Mucosa of gallbladder (tissue), 1 donor: ENCODE measurements around the gene SLC10A7. TPM values are rescaled to one million over a fixed set of nuclear protein-coding genes. Genes with fewer than 3 reads are reported as not detected.

Source experiments
- DNase-seq: peaks from one replicate; pipeline ENCODE4 v3.0.0-alpha.2; 2020; ENCODE audit warnings: low spot score
- total RNA-seq: library from RNA; stranded (reverse); gene quantifications from one replicate; pipeline ENCODE4 v1.2.1, GENCODE V29; 2021
- donor health status: DM: no; HTN: no; CAD: no.

The SLC10A7 gene
- total RNA-seq, 1 donor from 2014 or later, result 15.5 TPM

DNA sequence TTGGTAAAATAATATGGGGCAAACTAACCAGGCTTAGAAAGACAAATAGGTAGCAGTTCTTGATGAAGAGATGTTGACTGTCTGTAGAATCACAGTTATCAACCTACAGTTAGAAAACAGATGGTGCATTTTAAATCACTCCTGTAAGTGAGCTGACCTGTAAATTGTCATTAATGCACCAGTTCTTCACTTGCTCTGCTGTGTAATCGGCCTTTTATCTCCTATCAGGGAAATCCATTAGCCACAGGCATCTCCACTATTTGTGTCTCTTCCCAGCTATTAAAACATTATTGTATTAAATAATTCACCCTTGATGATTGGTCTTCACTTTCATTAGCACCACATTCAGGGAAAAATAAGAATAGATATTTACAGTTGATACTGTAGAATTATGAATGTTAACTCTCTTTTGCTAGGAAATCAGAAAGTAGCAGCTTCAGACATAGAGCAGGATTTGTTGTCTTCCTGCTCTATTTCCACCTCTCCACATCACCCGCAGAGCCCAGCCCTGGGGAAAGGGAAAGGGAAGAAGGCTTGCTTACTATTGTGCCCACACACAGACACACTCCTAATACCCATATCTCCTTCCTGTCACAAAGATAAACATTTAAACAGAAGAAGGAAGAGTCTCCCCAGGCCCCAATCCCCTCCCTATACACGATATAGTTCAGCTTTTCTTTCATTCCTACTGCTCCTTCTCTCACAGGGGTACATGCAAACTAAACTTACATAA is 210.3 kb downstream of the SLC10A7 start:
- no peak for DNase-seq

DNA sequence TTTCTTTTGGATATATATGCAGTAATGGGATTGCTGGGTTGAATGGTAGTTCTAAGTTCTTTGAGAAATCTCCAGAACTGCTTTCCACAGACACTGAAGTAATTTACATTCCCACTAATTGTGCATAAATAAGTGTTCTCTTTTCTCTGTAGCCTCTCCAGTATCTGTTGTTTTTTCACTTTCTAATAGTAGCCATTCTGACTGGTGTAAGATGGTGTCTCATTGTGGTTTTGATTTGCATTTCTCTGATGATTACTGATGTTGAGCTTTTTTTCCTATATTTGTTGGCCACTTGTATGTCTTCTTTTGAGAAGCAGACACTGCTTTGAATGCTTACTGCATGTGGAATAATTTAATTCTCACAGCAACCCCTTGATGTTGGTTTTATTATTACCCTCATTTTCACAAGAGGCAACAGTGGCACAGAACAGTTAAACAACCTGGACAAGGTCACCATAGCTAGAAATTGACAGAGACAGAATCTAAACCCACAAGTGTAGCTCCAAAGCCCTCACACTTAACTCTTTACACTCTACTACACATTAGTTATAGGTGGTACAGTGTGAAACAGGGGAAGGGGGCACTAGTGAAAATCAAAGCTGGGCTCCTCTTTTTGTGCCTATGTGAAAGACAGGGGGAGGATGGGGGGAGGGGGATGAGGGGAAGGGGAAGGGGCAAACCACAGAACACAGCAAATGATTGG is 211.3 kb downstream of the SLC10A7 start:
- DNase-seq, result no peak

DNA sequence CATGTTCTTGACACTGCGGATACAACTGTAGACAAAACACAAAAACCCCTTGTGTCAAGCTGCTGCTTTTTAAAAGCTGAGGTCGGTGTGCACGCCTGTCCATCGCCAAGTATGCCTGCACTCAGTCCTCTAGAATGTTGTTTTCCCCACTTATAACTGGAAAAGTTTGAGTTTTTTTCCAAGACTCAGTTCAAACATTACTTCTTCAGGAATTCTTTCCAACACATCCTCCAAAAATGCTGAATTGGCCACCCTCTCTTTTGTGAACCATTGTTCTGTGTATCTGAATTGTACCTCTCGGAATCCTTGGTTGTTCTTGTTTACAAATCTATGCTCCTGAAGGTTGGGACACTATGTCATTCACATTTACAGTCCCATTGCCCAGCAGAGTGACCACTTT is 212.8 kb downstream of the SLC10A7 start:
- no peak for DNase-seq

DNA sequence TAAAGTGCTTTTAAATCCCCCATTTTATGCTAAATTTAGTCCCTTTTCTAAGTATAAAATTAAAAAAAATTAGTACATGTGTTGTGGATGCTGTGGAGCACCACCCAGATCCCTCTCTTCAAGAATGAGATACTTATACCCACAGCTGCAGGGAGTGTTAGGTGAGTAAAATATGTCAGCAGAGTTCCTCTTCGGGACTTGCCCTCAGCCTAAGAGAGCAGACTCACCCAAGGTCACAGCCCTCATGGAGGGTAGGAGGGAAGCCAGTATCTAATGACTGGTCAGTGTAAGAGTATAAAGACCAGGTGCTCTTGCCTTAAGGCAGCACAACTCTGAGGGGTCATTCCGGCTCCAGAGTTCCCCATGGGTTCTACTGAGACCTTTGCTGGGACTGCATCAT is 218.9 kb downstream of the SLC10A7 start:
- DNase-seq, result no peak

DNA sequence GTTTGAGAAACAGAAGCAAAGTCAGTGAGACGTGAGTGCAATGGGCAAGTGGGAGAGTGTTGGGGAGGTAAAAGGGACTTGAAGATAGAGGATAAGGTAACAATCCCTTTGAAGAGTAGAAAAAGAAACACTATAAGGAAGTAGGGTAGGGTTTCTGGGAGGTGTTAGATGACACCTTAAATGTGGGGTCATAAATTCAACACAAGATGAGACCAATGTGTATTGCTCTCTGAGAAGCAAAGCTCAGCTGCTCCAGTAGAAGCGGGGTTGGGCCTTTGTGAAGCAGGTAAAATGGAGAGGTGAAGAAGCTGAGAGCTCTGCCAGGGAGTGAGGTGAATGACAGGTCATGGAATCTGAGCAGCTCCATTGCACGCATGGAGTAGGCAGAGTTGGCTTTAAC is 222.1 kb downstream of the SLC10A7 start:
- DNase-seq, result no peak

DNA sequence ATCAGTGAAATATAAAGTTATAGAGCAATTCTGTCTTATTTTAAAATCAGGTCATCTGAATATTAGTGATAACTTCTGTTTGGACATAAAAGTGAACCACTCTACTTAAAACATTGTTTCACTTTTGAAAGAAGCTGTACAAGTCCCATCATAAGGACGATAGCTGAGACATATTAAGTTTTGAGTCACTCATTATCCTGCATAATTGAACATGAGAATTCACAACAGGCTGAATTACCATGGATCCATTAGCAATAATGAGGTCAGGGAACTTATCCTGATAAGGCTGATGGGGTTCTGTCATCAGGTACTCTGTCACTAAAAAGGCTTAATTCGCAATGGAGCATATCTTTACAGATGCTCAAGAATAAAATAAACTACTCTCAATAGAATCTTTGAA is 227.0 kb downstream of the SLC10A7 start:
- no peak for DNase-seq

DNA sequence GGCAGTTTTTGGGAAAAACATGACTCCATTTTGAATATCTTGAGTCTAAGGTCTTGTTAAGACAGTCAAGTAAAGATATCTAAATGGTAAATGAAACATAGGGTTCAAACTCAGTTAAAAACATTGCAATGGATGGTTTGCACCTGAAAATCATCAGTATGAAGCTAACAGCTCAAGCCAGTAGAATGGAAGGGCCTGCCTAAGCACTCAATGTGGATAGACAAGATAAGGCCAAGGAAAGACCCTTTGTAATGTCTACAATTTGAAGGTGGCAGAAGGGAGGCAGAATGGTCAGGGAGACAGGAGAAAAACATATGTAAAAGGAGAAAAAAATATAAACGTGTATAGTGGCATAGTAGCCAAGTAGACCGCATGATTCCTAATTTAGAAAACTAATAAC is 229.2 kb downstream of the SLC10A7 start:
- no peak for DNase-seq

DNA sequence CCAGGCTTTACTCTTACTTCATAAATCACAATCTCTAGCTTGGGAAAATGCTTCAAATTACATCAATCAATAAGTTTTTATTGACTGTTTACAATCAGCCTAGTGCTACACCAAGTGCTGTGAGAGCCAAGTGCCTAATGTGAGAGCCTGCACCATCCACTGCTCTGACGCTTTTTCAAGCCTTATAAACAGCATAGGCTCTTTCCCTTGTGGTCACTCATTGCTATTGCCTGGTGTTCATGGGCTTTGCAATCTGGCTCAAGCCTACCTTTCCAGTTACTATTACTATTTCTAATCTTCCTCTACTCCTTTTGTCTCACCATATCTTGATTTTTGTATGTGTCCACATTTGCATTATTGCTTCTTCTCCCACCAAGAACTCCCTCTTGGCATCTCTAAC is 230.4 kb downstream of the SLC10A7 start:
- DNase-seq, result no peak

DNA sequence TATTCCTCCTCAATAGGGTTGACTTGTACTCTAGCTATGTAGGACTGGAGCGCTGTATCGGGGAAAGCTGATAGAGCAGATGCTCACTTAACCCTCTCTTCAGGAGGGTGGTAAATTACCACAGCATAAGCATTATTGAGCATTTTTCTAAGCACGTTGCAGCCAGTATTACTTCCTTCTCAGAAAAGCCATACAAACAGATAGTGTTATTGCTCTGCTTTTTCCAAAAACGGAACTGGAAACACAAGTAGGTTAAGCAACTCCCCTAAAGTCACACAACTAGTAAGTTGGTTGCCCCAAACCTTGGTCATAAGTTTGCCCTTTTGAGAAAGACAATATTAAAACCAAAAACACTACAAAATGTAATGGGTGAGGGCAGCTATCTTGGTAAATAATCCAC is 233.5 kb downstream of the SLC10A7 start:
- no peak for DNase-seq

DNA sequence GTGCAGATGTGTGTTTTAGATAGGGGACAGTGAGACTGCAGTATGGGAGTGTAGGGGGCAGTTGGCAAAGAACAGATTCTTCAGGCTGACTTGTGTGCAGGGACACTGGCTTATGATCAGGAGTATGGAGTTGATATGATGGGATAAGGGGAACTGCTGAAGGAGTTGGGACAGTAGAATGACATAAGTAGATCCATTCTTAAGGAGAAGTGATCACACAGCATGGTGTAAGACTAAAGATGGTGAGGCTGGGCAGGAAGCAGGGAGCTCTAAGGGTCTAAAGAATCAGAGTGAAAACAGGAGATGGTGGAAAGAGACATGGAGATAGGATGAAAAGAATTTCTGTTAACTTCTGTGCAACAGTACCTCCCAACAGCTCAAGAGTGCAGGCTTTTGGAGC is 236.7 kb downstream of the SLC10A7 start:
- DNase-seq, result no peak

DNA sequence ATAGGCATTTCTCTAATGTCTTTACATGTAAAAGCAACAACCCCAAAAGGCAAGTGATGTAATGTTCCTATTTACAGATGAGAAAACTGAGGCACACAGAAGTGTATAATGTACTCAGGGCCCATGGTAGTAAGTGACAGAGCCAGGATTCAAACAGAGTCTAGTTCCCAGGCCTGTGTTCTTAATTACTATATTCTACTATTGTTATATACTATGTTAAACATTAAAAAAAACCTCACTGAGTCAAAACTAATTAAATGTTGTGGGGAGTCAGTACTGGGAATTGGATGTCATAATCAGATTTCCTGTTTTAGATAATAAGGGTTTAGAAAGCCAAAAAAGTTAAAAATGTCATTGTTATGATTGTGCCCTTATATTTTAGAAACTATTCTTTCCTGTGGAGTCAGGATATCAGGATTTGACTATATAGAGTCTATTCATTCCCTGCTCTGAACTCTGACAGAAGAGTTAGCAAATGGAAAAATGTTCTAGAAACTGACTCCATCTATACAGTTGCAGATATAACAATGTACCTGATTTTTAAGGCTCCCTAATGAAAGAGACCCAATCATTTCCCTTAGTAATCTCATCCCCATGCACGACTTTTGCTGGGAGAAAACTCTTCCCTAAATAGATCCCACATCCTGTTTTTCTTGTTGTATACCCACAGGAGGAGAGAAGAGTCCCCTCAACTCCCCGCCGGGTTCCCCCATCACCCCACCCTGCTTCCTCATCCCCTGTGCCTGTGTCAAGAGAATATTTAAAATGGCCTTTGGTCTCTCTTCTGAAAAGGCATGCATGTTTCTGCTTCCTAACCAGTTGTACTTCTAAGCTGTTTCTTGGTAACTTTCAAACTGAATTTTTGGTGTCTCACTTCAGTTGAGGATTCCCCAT is 237.7 kb downstream of the SLC10A7 start:
- DNase-seq, result no peak

DNA sequence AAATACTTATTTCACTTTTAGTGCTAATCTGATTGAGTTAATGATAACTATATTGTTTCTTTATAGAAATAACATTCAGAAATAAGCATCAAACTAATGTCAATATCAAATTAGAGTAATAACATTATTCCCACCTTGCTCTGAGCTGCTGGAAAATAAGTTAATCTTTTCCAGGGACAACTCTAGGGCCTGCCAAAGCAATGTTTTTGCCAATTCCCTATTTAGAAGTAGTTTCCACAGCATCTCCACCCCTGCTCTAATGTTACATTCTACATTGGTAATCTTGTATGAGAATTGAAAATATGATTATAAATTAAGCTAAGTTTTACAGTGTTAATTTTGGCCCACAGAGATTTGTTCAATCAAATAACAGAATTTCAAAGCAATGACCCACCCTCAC is 239.1 kb downstream of the SLC10A7 start:
- DNase-seq, result no peak

DNA sequence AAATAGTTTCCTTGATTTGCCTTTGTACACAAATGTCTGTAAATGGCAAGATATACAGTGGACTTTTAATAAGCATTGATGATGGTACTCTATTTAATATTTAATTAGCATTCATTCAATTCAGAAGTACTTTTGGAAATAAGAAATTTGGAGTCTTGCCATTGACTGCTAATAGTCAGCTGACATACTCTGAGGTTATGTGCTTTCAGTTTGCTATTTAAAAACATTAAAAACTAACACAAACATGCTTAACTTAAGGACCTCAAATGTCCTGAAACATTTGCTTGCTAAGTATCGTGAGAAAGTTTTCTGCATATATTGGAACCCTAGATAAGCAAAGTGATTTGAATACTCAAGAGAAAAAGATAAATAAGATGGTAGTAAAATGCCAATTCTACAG is 242.8 kb downstream of the SLC10A7 start:
- DNase-seq, result no peak

DNA sequence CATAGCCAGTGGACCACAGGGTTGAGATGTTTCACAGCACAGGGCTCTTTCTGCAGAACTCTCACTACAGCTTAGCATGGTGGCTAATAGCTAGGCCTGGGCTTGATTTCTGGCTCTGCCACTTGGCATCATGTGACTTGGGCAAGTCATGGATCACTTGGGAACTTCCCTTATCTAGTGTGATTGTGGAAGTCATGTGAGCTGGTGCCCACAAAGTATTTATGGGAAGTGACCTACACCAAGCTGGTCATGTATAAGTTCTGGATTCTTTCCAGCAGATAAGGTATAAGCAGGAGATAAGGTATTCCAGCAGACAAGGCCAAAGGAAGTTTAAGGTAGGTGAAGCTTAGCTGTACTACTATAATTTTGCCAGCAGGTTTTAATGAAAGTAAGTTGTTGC is 246.4 kb downstream of the SLC10A7 start:
- DNase-seq, result no peak

DNA sequence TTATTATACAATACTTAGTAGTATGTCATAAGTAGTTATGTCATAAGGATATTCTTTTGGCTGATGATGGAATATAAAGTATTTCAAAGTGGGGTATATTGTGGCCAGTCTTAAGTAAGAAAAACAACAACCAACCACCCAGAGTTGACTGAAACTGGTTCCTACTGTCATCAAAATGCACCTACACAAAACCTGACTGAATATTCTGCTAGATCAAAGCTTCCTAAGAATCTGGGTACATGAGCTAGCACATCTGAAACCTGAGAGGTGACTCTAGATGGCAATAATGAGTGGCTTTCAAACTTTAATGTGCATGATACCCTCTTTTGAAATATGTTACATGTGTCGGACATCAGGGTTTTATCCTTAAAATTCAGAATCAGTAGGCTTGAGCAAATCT is 247.0 kb downstream of the SLC10A7 start:
- DNase-seq, result no peak

DNA sequence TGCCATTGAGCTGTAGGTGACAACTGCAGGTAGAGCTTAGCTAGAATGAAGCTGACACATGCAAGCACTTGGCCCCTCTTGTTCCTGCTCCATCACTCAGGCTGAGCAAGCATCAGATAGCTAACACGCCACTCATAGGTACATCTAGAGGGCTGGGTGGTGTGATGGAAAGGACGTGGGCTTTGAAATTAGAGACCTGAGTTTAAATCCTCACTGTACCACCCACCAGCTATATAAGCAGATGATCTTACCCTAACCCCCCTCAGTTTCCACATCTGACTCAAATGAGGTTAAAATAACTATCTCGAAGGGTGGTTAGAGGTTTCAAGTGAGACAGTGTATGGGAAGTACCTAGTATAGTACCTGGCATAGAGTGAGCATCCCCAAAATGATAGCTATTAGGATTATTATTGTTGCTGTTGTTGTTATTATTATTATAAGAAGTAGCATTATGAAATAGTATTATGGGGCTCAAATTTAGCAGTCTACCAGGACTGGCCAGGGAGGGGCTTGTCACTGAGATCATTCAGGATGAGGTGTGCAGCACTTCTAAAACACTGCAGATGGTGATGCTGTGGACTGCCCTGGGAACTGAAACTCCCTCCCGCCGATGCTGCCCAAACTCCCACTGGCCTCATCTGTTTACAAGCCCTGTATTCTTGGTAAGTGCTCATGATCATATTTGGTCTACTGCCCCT is 248.4 kb downstream of the SLC10A7 start:
- DNase-seq, result no peak

DNA sequence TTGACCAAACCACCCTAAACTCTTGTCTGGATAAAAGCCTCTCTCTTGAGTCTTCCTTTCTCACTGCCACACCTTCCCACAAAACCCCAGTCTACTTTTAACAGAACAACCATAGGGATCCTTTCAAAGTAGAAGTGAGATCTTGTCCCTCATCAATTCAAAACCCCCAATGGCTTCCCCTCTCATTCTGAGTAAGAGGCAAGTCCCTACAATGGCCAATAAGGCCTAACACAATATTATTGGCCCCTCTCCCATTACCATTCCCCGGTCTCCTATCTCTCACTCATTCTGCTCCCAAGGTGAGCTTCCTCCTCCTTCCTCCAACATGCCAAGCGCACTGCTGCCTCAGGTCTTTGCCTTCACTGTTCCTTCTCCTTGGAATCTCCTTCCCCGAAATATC is 250.3 kb downstream of the SLC10A7 start:
- DNase-seq, result no peak

DNA sequence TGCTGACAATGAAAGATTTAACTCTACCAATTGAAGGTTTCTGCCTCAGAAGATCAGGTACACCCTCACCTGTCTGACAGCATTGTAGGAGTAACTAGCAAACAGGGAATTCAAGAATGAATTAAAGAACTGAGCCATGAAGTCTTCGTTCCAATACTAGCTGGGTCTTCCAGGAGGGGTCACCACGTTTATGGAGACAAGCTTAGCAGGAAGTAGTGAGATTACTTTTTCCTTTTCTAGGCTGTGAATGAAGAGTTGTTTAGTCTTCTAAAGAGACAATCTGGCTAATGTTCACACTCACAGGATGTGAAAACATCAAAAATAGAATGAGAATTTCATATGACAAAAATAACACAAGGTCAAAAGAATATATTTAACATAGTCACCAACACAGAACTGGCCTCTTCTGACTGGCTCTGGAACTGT is 252.5 kb downstream of the SLC10A7 start:
- DNase-seq, result no peak

DNA sequence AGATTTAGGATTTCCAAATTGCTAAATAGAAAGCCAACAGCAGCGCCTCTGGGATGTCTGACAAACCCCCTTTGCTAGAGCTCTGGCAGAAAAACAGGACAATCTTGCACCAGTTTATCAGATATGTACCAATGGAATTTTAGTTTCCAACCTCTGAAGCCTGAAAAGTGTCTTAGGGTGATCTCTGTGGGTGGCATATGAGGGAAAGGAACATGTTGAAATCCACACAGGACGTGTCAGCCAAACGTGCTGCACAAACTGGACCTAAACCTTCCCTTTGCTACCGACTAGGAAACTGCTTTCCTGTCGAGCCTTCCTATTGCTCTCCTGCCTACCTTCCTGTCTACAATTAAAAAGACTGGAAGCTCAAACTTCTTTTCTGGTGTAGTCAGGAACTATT is 253.9 kb downstream of the SLC10A7 start:
- no peak for DNase-seq

DNA sequence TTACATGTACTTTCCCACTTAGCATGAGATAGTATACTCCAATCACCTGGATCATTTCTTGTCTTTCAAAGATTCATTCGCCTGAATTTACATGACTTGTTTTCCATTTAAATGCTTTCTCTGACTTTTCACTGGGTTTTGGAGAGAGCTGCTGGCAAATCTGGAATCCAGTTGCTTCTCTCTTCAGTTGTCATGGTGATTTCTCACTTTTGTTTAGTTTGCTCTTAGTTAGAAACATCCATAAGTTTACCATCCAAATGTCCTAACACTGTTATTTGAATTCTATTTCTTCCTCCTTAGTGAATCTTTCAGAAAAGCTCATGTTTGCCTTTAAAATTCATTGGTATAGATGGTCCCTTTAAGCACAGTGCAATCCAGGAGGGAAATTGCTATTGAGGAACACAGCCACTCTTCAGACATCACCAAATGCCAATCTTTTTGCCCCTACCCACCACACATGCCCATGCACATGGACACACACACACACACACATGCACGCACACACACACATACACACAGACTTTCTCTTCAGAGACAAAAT is 255.7 kb downstream of the SLC10A7 start:
- DNase-seq, result no peak

DNA sequence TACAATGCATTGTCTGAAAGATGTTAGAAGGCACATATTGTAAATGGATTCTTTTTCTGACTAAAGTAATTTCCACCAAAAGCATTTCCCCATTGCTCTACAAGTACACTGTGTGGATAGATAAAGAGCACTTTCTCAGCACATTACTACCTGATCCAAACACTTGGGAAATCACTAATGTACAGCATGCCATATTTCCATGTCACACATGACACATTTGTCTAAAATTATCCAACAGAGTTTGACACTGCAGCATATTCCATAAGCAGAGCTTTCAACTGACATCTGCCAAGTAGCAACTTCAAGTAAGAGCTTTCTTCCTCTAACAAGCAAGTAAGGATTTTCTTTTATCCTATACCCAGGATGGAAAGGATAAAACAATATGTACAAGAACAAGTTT is 257.9 kb downstream of the SLC10A7 start:
- DNase-seq, result no peak

DNA sequence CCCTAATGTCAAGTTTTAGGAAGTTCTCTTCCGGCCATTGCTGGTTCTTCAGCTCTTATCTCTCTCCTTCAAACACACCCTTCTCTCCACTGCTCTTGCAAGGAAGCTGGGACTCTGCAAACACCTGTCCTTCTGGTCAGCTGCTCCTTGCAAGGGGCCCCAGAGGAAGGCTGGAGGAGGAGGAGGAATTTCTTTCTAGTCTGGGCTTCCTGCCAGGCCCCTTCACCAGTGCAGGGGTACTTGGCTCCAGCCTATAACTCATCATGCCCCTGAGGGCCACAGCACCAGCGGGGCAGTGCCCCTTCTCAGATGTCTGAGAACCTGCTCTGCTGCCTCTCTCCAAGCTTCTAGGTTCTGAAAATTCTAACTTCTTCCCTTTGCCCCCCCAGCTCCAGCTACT is 260.7 kb downstream of the SLC10A7 start:
- DNase-seq, result no peak
